ENCODE measurements around the gene CACNA1H. TPM values are rescaled to one million over a fixed set of nuclear protein-coding genes. Genes with fewer than 3 reads are reported as not detected.

CACNA1H gene
- total and polyA plus RNA-seq, 2 donors (not counting 3 experiments of a cell fraction or from before 2014, with no cell fraction given), result 0.03 TPM; not detected in 1

GRCh38 chr16:1147027-1147426 is 5.9 kb upstream of the CACNA1H start:
- intact Hi-C loops (cut with micrococcal nuclease), result no loop called here
- Histone ChIP-seq H3K9ac (replicated peaks; ENCODE audit: extremely low read depth, insufficient read depth, low read length) (no peak overlapping the region), H3K4me3 (replicated peaks in 1 of 3; ENCODE audit: insufficient read depth in 1 of 3, low read depth in 1 of 3, low read length in 3 of 3) (no peak overlapping the region), H3K9me3 (replicated peaks; ENCODE audit: control insufficient read depth, insufficient read depth, low read length) (no peaks in the 10 kb centered on the region), H3K9me1 (replicated peaks; ENCODE audit: control insufficient read depth, extremely low read depth, insufficient read depth, low read length) (no peaks in the 10 kb centered on the region), H3K36me3 (ENCODE audit: control insufficient read depth in 2 of 2, extremely low read depth in 1 of 2, insufficient read depth in 2 of 2, low read length in 2 of 2) (no peaks in the 10 kb centered on the region), H3K27me3 (ENCODE audit: control insufficient read depth in 2 of 2, insufficient read depth in 2 of 2, low read length in 2 of 2) (peaks cover 2 to 6% of the 10 kb centered on the region in 2 experiments), H3K79me2 (ENCODE audit: control insufficient read depth, insufficient read depth, low read length) (no peaks in the 10 kb centered on the region), H3K27ac (ENCODE audit: insufficient read depth, low read depth, low read length) (no peak overlapping the region), H4K20me1 (replicated peaks; ENCODE audit: control insufficient read depth, extremely low read depth, insufficient read depth, low read length) (no peaks in the 10 kb centered on the region), H2AFZ (ENCODE audit: low read depth, low read length) (no peak overlapping the region), H3K4me2 (ENCODE audit: insufficient read depth, low read length) (no peak overlapping the region), H3K4me1 (ENCODE audit: control insufficient read depth, extremely low read depth, insufficient read depth, low read length) (no peaks in the 10 kb centered on the region)
- FAIRE-seq (no peak), DNase-seq (ENCODE audit: low read depth, low spot score) (no peak)
- dilution Hi-C loops (cut with MboI; ENCODE audit: extremely low pct_ligation_motif_present, low sequenced_read_pairs), result no loop called here
- CTCF ChIA-PET, result no interaction called here
- POLR2A ChIA-PET, result no interaction called here
- TF ChIP-seq MAX (IDR thresholded peaks at IDR 0.05; ENCODE audit: insufficient read depth, insufficient read length) (no peak), JUN (IDR thresholded peaks at IDR 0.05; ENCODE audit: borderline replicate concordance, insufficient read depth, insufficient read length, low read depth) (no peak), FOS (IDR thresholded peaks at IDR 0.05; ENCODE audit: borderline replicate concordance, insufficient read depth, low read length) (no peak), MYC (IDR thresholded peaks at IDR 0.05; ENCODE audit: low read depth, low read length) (no peak), EZH2 (IDR thresholded peaks at IDR 0.05; ENCODE audit: borderline replicate concordance, low read depth, low read length, severe bottlenecking) (no peak), POLR2AphosphoS5 (IDR thresholded peaks at IDR 0.05; ENCODE audit: insufficient read depth, low read depth, low read length) (no peak), GATA2 (IDR thresholded peaks at IDR 0.05; ENCODE audit: insufficient read depth, insufficient read length, low read depth, low read length) (no peak), CTCF (IDR thresholded peaks at IDR 0.05; ENCODE audit: extremely low read depth in 1 of 2, insufficient read depth in 1 of 2, low read depth in 1 of 2, low read length in 2 of 2) (no peak), POLR2A (IDR thresholded peaks at IDR 0.05; ENCODE audit: low read depth, low read length) (no peak)
- BruUV-seq (replicated peaks), result no TSS peak

Measured in endothelial cell of umbilical vein (primary cell).